K562 (cell line): ENCODE data around the gene DYDC1. TPM values are rescaled to one million over a fixed set of nuclear protein-coding genes. Genes with fewer than 3 reads are reported as not detected.
"Not testable (repeated sequence)": the region's sequence is repeated elsewhere in the genome, so short reads cannot be mapped to it uniquely, and the experiment has no call there.

Source experiments
- ATAC-seq: fragments of 200-7000 bp; cut with Tn5 transposase; 3 replicates; pipeline ENCODE4 v1.9.1; 2020; ENCODE audit warnings: moderate library complexity
- BruUV-seq: library from RNA; stranded (reverse); fragments of 400-500 nt; replicated peaks from 2 replicates; lab custom pipeline; 2021; lab: Mats Ljungman, UMichigan
- CTCF ChIA-PET: fragments of 300-600 bp; formaldehyde crosslinking; extraction: SDS; loops from one replicate; lab custom pipeline; 2021; ENCODE audit warnings: low intra/inter-chr PET ratio; lab: Yijun Ruan, JAX
- POLR2A ChIA-PET: fragments of 300-600, 350-650 bp; sonication (Branson Sonifier 250); formaldehyde crosslinking; extraction: SDS; loops from one replicate; lab custom pipeline; 2021; ENCODE audit warnings: antibody characterized with exemption, inconsistent platforms; lab: Yijun Ruan, JAX
- DNase-seq, 4 experiments: peaks; one replicate each; pipeline versions ENCODE4 v3.0.0 to v3.0.0-alpha.2; 2011 to 2018; ENCODE audit warnings: low spot score in 3 of 4, mixed read lengths in 3 of 4; ENCODE audit errors: extremely low read depth in 1 of 4
- FAIRE-seq: peaks from 2 replicates; lab custom pipeline; 2011; peaks lifted over from hg19 to GRCh38; lab: Jason Lieb, UNC
- H2AFZ ChIP-seq: 2 replicates; pipeline ENCODE4 v1.6.0; 2011; ENCODE audit warnings: low read depth, low read length, control low read depth, inconsistent platforms
- H3K27ac ChIP-seq: fragments of 200-600 bp; 3 replicates; pipeline ENCODE4 v1.8.0; 2011; ENCODE audit warnings: low read depth, mild to moderate bottlenecking, control low read depth, inconsistent platforms, low read length, moderate library complexity, mixed read lengths; ENCODE audit errors: extremely low read depth
- H3K27me3 ChIP-seq, 2 experiments: fragments of 300-600 bp in 1 of 2; 2 replicates in 1 of 2; 3 replicates in 1 of 2; pipeline versions ENCODE4 v1.6.0 to v1.8.0; 2011; ENCODE audit warnings: inconsistent platforms in 2 of 2, low read length in 2 of 2, mild to moderate bottlenecking in 1 of 2, mixed read lengths in 1 of 2, moderate library complexity in 1 of 2; ENCODE audit not compliant: control insufficient read depth in 2 of 2, insufficient read depth in 2 of 2
- H3K36me3 ChIP-seq: fragments of 300-600 bp; 3 replicates; pipeline ENCODE4 v1.8.0; 2011; ENCODE audit warnings: mild to moderate bottlenecking, low read length, inconsistent platforms; ENCODE audit not compliant: control insufficient read depth, insufficient read depth
- H3K4me1 ChIP-seq, 2 experiments: fragments of 200-600 bp in 1 of 2; replicated peaks in 1 of 2; 2 replicates in 1 of 2; 3 replicates in 1 of 2; pipeline versions ENCODE4 v1.5.1 to v1.8.0; 2011; ENCODE audit warnings: inconsistent platforms in 2 of 2, low read length in 2 of 2, mild to moderate bottlenecking in 1 of 2, mixed read lengths in 1 of 2, moderate library complexity in 1 of 2; ENCODE audit not compliant: control insufficient read depth in 2 of 2, insufficient read depth in 2 of 2
- H3K4me2 ChIP-seq: 2 replicates; pipeline ENCODE4 v1.6.1; 2011; ENCODE audit warnings: low read length, control low read depth, inconsistent platforms, mixed read lengths; ENCODE audit not compliant: insufficient read depth
- H3K4me3 ChIP-seq: fragments of 200-600 bp; sonication (generic), shearing (Covaris generic); 2 replicates; pipeline ENCODE4 v1.5.1; 2016; ENCODE audit warnings: control low read depth, inconsistent platforms
- H3K79me2 ChIP-seq: fragments of 200-600 bp; 3 replicates; pipeline ENCODE4 v1.8.0; 2011; ENCODE audit warnings: low read length, inconsistent platforms; ENCODE audit not compliant: control insufficient read depth, insufficient read depth
- H3K9ac ChIP-seq, 2 experiments: 2 replicates each; pipeline versions ENCODE4 v1.6.0 to v1.6.1; 2011; ENCODE audit warnings: low read depth in 2 of 2, low read length in 2 of 2, control low read depth in 1 of 2, inconsistent platforms in 1 of 2, mild to moderate bottlenecking in 1 of 2, mixed read lengths in 1 of 2; ENCODE audit not compliant: insufficient read depth in 1 of 2
- H3K9me1 ChIP-seq: one replicate; pipeline ENCODE4 v1.6.0; 2011; ENCODE audit warnings: inconsistent platforms, mild to moderate bottlenecking, low read length, moderate library complexity; ENCODE audit not compliant: control insufficient read depth, insufficient read depth
- H3K9me3 ChIP-seq: replicated peaks from 2 replicates; pipeline ENCODE4 v1.5.1; 2011; ENCODE audit warnings: low read depth, low read length, inconsistent platforms; ENCODE audit not compliant: control insufficient read depth, insufficient read depth
- H4K20me1 ChIP-seq: replicated peaks from 2 replicates; pipeline ENCODE4 v1.6.1; 2011; ENCODE audit warnings: low read length, inconsistent platforms, mixed read lengths; ENCODE audit not compliant: control insufficient read depth, insufficient read depth
- BRD9 ChIP-seq: fragments of 450-650 bp; IDR thresholded peaks from 2 replicates; pipeline ENCODE4 v1.6.1; 2018; ENCODE audit warnings: low read depth; ENCODE audit not compliant: partially characterized antibody
- CEBPB ChIP-seq: fragments of 450-650 bp; IDR thresholded peaks from 2 replicates; pipeline ENCODE4 v1.6.1; 2016; ENCODE audit warnings: missing genetic modification characterization, missing compliant biosample characterization
- ELK3 ChIP-seq: fragments of 450-650 bp; formaldehyde crosslinking; IDR thresholded peaks from 2 replicates; pipeline ENCODE4 v1.4.0; 2020; ENCODE audit warnings: mild to moderate bottlenecking
- NBN ChIP-seq: fragments of 450-650 bp; IDR thresholded peaks from 2 replicates; pipeline ENCODE4 v1.6.1; 2016; ENCODE audit warnings: low read depth, mild to moderate bottlenecking
- NFYB ChIP-seq: IDR thresholded peaks from 2 replicates; pipeline ENCODE4 v1.6.1; 2011; ENCODE audit warnings: mild to moderate bottlenecking, moderate library complexity; ENCODE audit not compliant: insufficient read length; ENCODE audit errors: extremely low read depth
- POLR3A ChIP-seq: IDR thresholded peaks from 2 replicates; pipeline ENCODE4 v1.6.1; 2011; ENCODE audit warnings: borderline replicate concordance, mild to moderate bottlenecking, moderate library complexity; ENCODE audit not compliant: insufficient read length, insufficient read depth; ENCODE audit errors: extremely low read depth
- SUPT5H ChIP-seq: fragments of 450-650 bp; IDR thresholded peaks from 2 replicates; pipeline ENCODE4 v1.6.1; 2016
- THAP7 ChIP-seq: fragments of 250-450 bp; sonication (Bioruptor Pico); IDR thresholded peaks from 2 replicates; pipeline ENCODE4 v1.5.0; 2021
- VEZF1 ChIP-seq: fragments of 200-800 bp; sonication (Bioruptor generic); IDR thresholded peaks from 2 replicates; pipeline ENCODE4 v1.6.1; 2017; ENCODE audit warnings: missing genetic modification characterization, missing compliant biosample characterization
- ZBTB33 ChIP-seq: sonication (generic); formaldehyde crosslinking; IDR thresholded peaks from 2 replicates; pipeline ENCODE4 v1.8.1; 2023; ENCODE audit warnings: mild to moderate bottlenecking, missing genetic modification reagents
- ZNF224 ChIP-seq: sonication (generic); formaldehyde crosslinking; IDR thresholded peaks from 2 replicates; pipeline ENCODE4 v1.8.0; 2022; ENCODE audit warnings: mild to moderate bottlenecking, missing genetic modification reagents
- WGBS: fragments of 100-300 bp; shearing (Covaris generic); methylation state at CpG from one replicate; pipeline ENCODE4 v1.1.6; 2016; ENCODE audit warnings: low coverage, mixed read lengths; ENCODE audit not compliant: insufficient coverage; ENCODE audit errors: missing lambda C conversion rate; 5-methylcytosine and 5-hydroxymethylcytosine counted together
- in situ Hi-C: fragments of 300-500 bp; cut with MboI; formaldehyde crosslinking; loops from 4 replicates; pipeline ENCODE4 v1.15.0; 2018; ENCODE audit warnings: inconsistent platforms, mixed read lengths
- intact Hi-C: fragments of 100-400 bp; cut with micrococcal nuclease; formaldehyde crosslinking; loops from 2 replicates; pipeline ENCODE4 v1.14.2; 2022
- polyA plus RNA-seq, 8 experiments: library from polyadenylated mRNA; depleted of rRNA in 4 of 8; stranded (reverse) in 5 of 8; unstranded in 3 of 8; fragments of >200 nt; fragmentation: Nextera tagmentation in 2 of 8; fragmentation: Illumina TruSeq in 1 of 8; extraction: Ambion mirVana in 2 of 8; extraction: Trizol in 1 of 8; gene quantifications; 2 replicates each; pipeline versions ENCODE4 v1.2.1 to v1.2.3, GENCODE V29; 2011 to 2014; ENCODE audit warnings: inconsistent platforms in 1 of 8, missing spikeins in 1 of 8
- total RNA-seq, 7 experiments: library from RNA; depleted of rRNA in 6 of 7; stranded (reverse); fragments of >200 nt in 6 of 7; fragmentation: Illumina TruSeq in 2 of 7; extraction: Trizol in 2 of 7; gene quantifications; 2 replicates each; pipeline versions ENCODE4 v1.2.1 to v1.2.3, GENCODE V29; 2011 to 2021; ENCODE audit warnings: low replicate concordance in 1 of 7

The DYDC1 gene
- total and polyA plus RNA-seq, 9 of the 15 experiments (the other 6 are each of a cell fraction or from before 2014, with no cell fraction given): not detected

- H4K20me1 ChIP-seq, H3K9ac ChIP-seq, DNase-seq, FAIRE-seq, H3K9me3 ChIP-seq, H3K4me2 ChIP-seq, BruUV-seq, in situ Hi-C loops, intact Hi-C loops, CTCF ChIA-PET, H2AFZ ChIP-seq, H3K9me1 ChIP-seq, ATAC-seq, H3K79me2 ChIP-seq, H3K36me3 ChIP-seq, H3K4me3 ChIP-seq, H3K27ac ChIP-seq: not testable (repeated sequence)
- Histone ChIP-seq H3K4me1 (peaks cover 0 to 19% of the 10 kb centered on the region in 2 experiments; a peak in 2 of 5 replicates), H3K27me3 (peaks cover 32 to 39% of the 10 kb centered on the region in 2 experiments)
- WGBS: 0% methylated on average over 2 of the region's 2 CpGs
- POLR2A ChIA-PET: interaction anchor here (1.1 kb wide), 1 partner anchor 13 kb away, joined by 3 read pairs; no protein-coding TSS in a partner anchor
- peak; percentile 70 for TF ChIP-seq NFYB
Observed at GRCh38 chr10:80358925-80359324, 2.4 kb upstream of the DYDC1 start.

- Histone ChIP-seq H3K4me3 (no peak overlapping the region), H3K27ac (no peak overlapping the region), H3K9me1 (no peaks in the 10 kb centered on the region), H2AFZ (no peak overlapping the region), H4K20me1 (no peaks in the 10 kb centered on the region), H3K27me3 (peaks cover 32 to 39% of the 10 kb centered on the region in 2 experiments), H3K4me2 (no peak overlapping the region), H3K9me3 (no peaks in the 10 kb centered on the region), H3K79me2 (no peaks in the 10 kb centered on the region), H3K36me3 (no peaks in the 10 kb centered on the region), H3K9ac (no peak overlapping the region), H3K4me1 (peaks cover 0 to 19% of the 10 kb centered on the region in 2 experiments; a peak in 2 of 5 replicates)
- intact Hi-C loops (no loop called here), in situ Hi-C loops (no loop called here)
- DNase-seq (no peak), FAIRE-seq (no peak), ATAC-seq (no peak)
- POLR2A ChIA-PET: interaction anchor here (0.5 kb wide), 1 partner anchor 8 kb away, joined by 3 read pairs; no protein-coding TSS in a partner anchor
- 16% methylated on average over 5 of the region's 5 CpGs for WGBS
- CTCF ChIA-PET: no interaction called here
- BruUV-seq: no TSS peak
- TF ChIP-seq POLR3A: no peak
- TF ChIP-seq BRD9: no peak
- no peak for TF ChIP-seq THAP7 (CRISPR knock-in tag)
- no peak for TF ChIP-seq ZNF224 (CRISPR knock-in tag)
- TF ChIP-seq ELK3: no peak
- TF ChIP-seq VEZF1 (CRISPR knock-in tag): no peak
- TF ChIP-seq CEBPB (tag): no peak
- TF ChIP-seq ZBTB33: no peak
- no peak for TF ChIP-seq NBN
- TF ChIP-seq SUPT5H: no peak
Observed at GRCh38 chr10:80357851-80358125, 1.2 kb upstream of the DYDC1 start.
